HCT116 (cell line): ENCODE measurements around the gene FGB. TPM values are rescaled to one million over a fixed set of nuclear protein-coding genes. Genes with fewer than 3 reads are reported as not detected.

ENCODE experiments used
- ATAC-seq: fragments of 200-7000 bp; cut with Tn5 transposase; 2 replicates; pipeline ENCODE4 v1.9.1; 2020; ENCODE audit warnings: mild to moderate bottlenecking, moderate library complexity
- BruUV-seq: library from RNA; stranded (reverse); fragments of 400-500 nt; replicated peaks from 2 replicates; lab custom pipeline; 2021; lab: Mats Ljungman, UMichigan
- CTCF ChIA-PET: fragments of 300-600 bp; sonication (Branson Sonifier 250); formaldehyde crosslinking; loops from one replicate; lab custom pipeline; 2021; ENCODE audit warnings: antibody characterized with exemption; lab: Charles Lee
- POLR2A ChIA-PET: fragments of 300-600, 350-600 bp; sonication (Branson Sonifier 250); formaldehyde crosslinking; loops from one replicate; lab custom pipeline; 2021; ENCODE audit warnings: antibody characterized with exemption; lab: Charles Lee
- RAD21 ChIA-PET, 2 experiments: fragments of 300-600 bp; sonication (Branson Sonifier 250); formaldehyde crosslinking; loops; one replicate each; lab custom pipeline; 2023; ENCODE audit warnings: low total read pairs in 2 of 2; ENCODE audit not compliant: uncharacterized antibody in 2 of 2, unreplicated experiment in 2 of 2, low non-redundant PET in 1 of 2; lab: Charles Lee
- DNase-seq: peaks from one replicate; pipeline ENCODE4 v3.0.0-alpha.2; 2010; ENCODE audit warnings: low read depth, low spot score
- H2AFZ ChIP-seq: fragments of 200-600 bp; shearing (Covaris generic), sonication (generic); 2 replicates; pipeline ENCODE4 v1.6.1; 2017; ENCODE audit warnings: low read depth, mixed run types, mixed read lengths, antibody characterized with exemption, low read length; ENCODE audit not compliant: poor library complexity, severe bottlenecking
- H3K27ac ChIP-seq: 2 replicates; pipeline ENCODE4 v1.5.1; 2012; ENCODE audit warnings: low read depth, low read length
- H3K27me3 ChIP-seq: fragments of 200-600 bp; sonication (generic); 2 replicates; pipeline ENCODE4 v1.6.1; 2016; ENCODE audit warnings: mixed run types, low read length, mixed read lengths; ENCODE audit not compliant: insufficient read depth
- H3K36me3 ChIP-seq, 2 experiments: fragments of 200-500 bp in 1 of 2; fragments of 200-600 bp in 1 of 2; sonication (Bioruptor generic) in 1 of 2; sonication (generic) in 1 of 2; 2 replicates each; pipeline versions ENCODE4 v1.5.1 to v1.6.1; 2014 to 2016; ENCODE audit warnings: low read length in 2 of 2, inconsistent platforms in 1 of 2, mixed read lengths in 1 of 2, mixed run types in 1 of 2; ENCODE audit not compliant: insufficient read depth in 2 of 2, control insufficient read depth in 1 of 2
- H3K4me1 ChIP-seq, 2 experiments: fragments of 200-600 bp in 1 of 2; sonication (generic) in 1 of 2; 2 replicates each; pipeline versions ENCODE4 v1.5.1 to v1.6.1; 2012 to 2017; ENCODE audit warnings: low read length in 2 of 2, inconsistent platforms in 1 of 2, mild to moderate bottlenecking in 1 of 2, mixed read lengths in 1 of 2, mixed run types in 1 of 2, moderate library complexity in 1 of 2; ENCODE audit not compliant: insufficient read depth in 2 of 2, control insufficient read depth in 1 of 2
- H3K4me2 ChIP-seq: fragments of 200-600 bp; sonication (generic); 2 replicates; pipeline ENCODE4 v1.6.1; 2017; ENCODE audit warnings: mixed run types, low read length, mixed read lengths
- H3K4me3 ChIP-seq, 2 experiments: fragments of 200-600 bp in 1 of 2; sonication (generic) in 1 of 2; replicated peaks in 1 of 2; 2 replicates each; pipeline ENCODE4 v1.5.1; 2011 to 2016; ENCODE audit warnings: low read length in 2 of 2, control low read depth in 1 of 2, low read depth in 1 of 2, mild to moderate bottlenecking in 1 of 2, mixed read lengths in 1 of 2, mixed run types in 1 of 2
- H3K79me2 ChIP-seq: fragments of 200-600 bp; sonication (generic); 2 replicates; pipeline ENCODE4 v1.6.1; 2017; ENCODE audit warnings: mild to moderate bottlenecking, mixed run types, low read length, moderate library complexity, mixed read lengths; ENCODE audit not compliant: insufficient read depth
- H3K9ac ChIP-seq: fragments of 200-600 bp; sonication (generic); 2 replicates; pipeline ENCODE4 v1.6.1; 2016; ENCODE audit warnings: low read length, mixed read lengths
- H3K9me2 ChIP-seq: fragments of 200-600 bp; sonication (generic), shearing (Covaris generic); 2 replicates; pipeline ENCODE4 v1.6.1; 2017; ENCODE audit warnings: mixed run types, mild to moderate bottlenecking, moderate library complexity; ENCODE audit not compliant: insufficient read depth
- H3K9me3 ChIP-seq, 2 experiments: fragments of 200-500 bp in 1 of 2; fragments of 200-600 bp in 1 of 2; sonication (Bioruptor generic) in 1 of 2; sonication (generic) in 1 of 2; 2 replicates each; pipeline ENCODE4 v1.6.1; 2014 to 2017; ENCODE audit warnings: low read length in 2 of 2, mixed read lengths in 2 of 2, inconsistent platforms in 1 of 2, low read depth in 1 of 2, mild to moderate bottlenecking in 1 of 2, mixed run types in 1 of 2, moderate library complexity in 1 of 2; ENCODE audit not compliant: control insufficient read depth in 1 of 2, insufficient read depth in 1 of 2
- H4K20me1 ChIP-seq: fragments of 200-600 bp; sonication (generic), shearing (Covaris generic); 2 replicates; pipeline ENCODE4 v1.6.1; 2017; ENCODE audit warnings: mixed run types, mild to moderate bottlenecking, moderate library complexity; ENCODE audit not compliant: insufficient read depth
- CBX3 ChIP-seq: IDR thresholded peaks from 2 replicates; pipeline ENCODE4 v1.6.1; 2012; ENCODE audit warnings: low read depth
- CEBPB ChIP-seq: IDR thresholded peaks from 2 replicates; pipeline ENCODE4 v1.6.1; 2012; ENCODE audit warnings: low read depth
- CTCF ChIP-seq, 3 experiments: fragments of 200-600 bp in 1 of 3; sonication (generic) in 1 of 3; IDR thresholded peaks in 2 of 3; conservative IDR thresholded peaks in 1 of 3; 2 replicates each; pipeline ENCODE4 v1.5.1; 2012 to 2017; ENCODE audit warnings: low read depth in 2 of 3, low read length in 2 of 3, antibody characterized with exemption in 1 of 3, borderline replicate concordance in 1 of 3, control low read depth in 1 of 3, mild to moderate bottlenecking in 1 of 3, mixed read lengths in 1 of 3, mixed run types in 1 of 3, moderate library complexity in 1 of 3; ENCODE audit not compliant: insufficient read depth in 1 of 3
- ELF1 ChIP-seq: IDR thresholded peaks from 2 replicates; pipeline ENCODE4 v1.6.1; 2012; ENCODE audit warnings: low read depth, borderline replicate concordance
- EZH2phosphoT487 ChIP-seq: fragments of 200-600 bp; IDR thresholded peaks from 2 replicates; pipeline ENCODE4 v1.6.1; 2018; ENCODE audit warnings: antibody characterized with exemption, borderline replicate concordance
- JUND ChIP-seq: IDR thresholded peaks from 2 replicates; pipeline ENCODE4 v1.6.1; 2012
- MAX ChIP-seq: IDR thresholded peaks from 2 replicates; pipeline ENCODE4 v1.6.1; 2012
- POLR2AphosphoS5 ChIP-seq: IDR thresholded peaks from 2 replicates; pipeline ENCODE4 v1.6.1; 2011; ENCODE audit warnings: mild to moderate bottlenecking, low read depth, low read length, moderate library complexity
- RAD21 ChIP-seq: IDR thresholded peaks from 2 replicates; pipeline ENCODE4 v1.6.1; 2012; ENCODE audit warnings: low read depth, mild to moderate bottlenecking
- REST ChIP-seq: IDR thresholded peaks from 2 replicates; pipeline ENCODE4 v1.6.1; 2012; ENCODE audit warnings: low read depth
- SIN3A ChIP-seq: IDR thresholded peaks from 2 replicates; pipeline ENCODE4 v1.6.1; 2012; ENCODE audit warnings: low read depth
- SP1 ChIP-seq: IDR thresholded peaks from 2 replicates; pipeline ENCODE4 v1.6.1; 2012; ENCODE audit warnings: low read depth
- SRF ChIP-seq: IDR thresholded peaks from 2 replicates; pipeline ENCODE4 v1.6.1; 2012; ENCODE audit warnings: low read depth
- TCF7L2 ChIP-seq: IDR thresholded peaks from 2 replicates; pipeline ENCODE4 v1.7.0; 2011; ENCODE audit warnings: borderline replicate concordance, inconsistent platforms; ENCODE audit not compliant: insufficient read depth, insufficient read length; ENCODE audit errors: extremely low read depth
- ZBTB33 ChIP-seq: IDR thresholded peaks from 2 replicates; pipeline ENCODE4 v1.6.1; 2011; ENCODE audit warnings: mild to moderate bottlenecking, low read length, moderate library complexity; ENCODE audit not compliant: insufficient replicate concordance; ENCODE audit errors: extremely low read depth
- ZFX ChIP-seq: fragments of 450-650 bp; IDR thresholded peaks from 2 replicates; pipeline ENCODE4 v1.6.1; 2017
- ZNF274 ChIP-seq: fragments of 200-500 bp; sonication (Bioruptor generic); IDR thresholded peaks from 2 replicates; pipeline ENCODE4 v1.6.1; 2014; ENCODE audit warnings: mild to moderate bottlenecking, low read depth, low read length, inconsistent platforms
- intact Hi-C: fragments of 100-400 bp; cut with micrococcal nuclease; formaldehyde crosslinking; loops from 2 replicates; pipeline ENCODE4 v1.10.0; 2022
- total RNA-seq: library from RNA; stranded (reverse); gene quantifications from one replicate; pipeline ENCODE4 v1.2.1, GENCODE V29; 2021; ENCODE audit not compliant: unreplicated experiment

The FGB gene
- total RNA-seq, 1 experiment from 2014 or later = 2.0 TPM

- Histone ChIP-seq H3K9me2 (no peaks in the 10 kb centered on the region), H3K79me2 (peaks cover 31% of the 10 kb centered on the region), H3K9ac (no peak overlapping the region), H3K4me3 (no peak overlapping the region), H3K27ac (no peak overlapping the region), H3K36me3 (peaks cover 4 to 5% of the 10 kb centered on the region in 2 experiments)
- no TSS peak for BruUV-seq
- ATAC-seq (peak; percentile 66), DNase-seq (peak; percentile 79)
- RAD21 ChIA-PET = interaction anchor here (1.0 to 1.3 kb wide), 3 partner anchors 67 to 70 kb away, joined by 3 to 7 read pairs (median 6); no protein-coding TSS in a partner anchor
- no peak for TF ChIP-seq POLR2AphosphoS5
- no peak for TF ChIP-seq ZBTB33
- no peak for TF ChIP-seq ZFX
- TF ChIP-seq ZNF274 = no peak
- no peak for TF ChIP-seq TCF7L2
- TF ChIP-seq CTCF (IDR thresholded peaks at IDR 0.05 in 2 of 3, conservative IDR thresholded peaks at IDR 0.05 in 1 of 3; ENCODE audit: borderline replicate concordance in 1 of 3, insufficient read depth in 1 of 3, low read depth in 2 of 3, low read length in 2 of 3) = peak; percentile 68 to 83 (median 83)
- TF ChIP-seq EZH2phosphoT487 = no peak
- peak; percentile 44; the same call in 1 of the 2 replicates for TF ChIP-seq MAX
- TF ChIP-seq SRF = no peak
- no peak for TF ChIP-seq REST
- TF ChIP-seq SP1 = no peak
- TF ChIP-seq CEBPB = no peak
- peak; percentile 86 for TF ChIP-seq RAD21
- TF ChIP-seq SIN3A = no peak
- TF ChIP-seq JUND = no peak
- TF ChIP-seq ELF1 = no peak
- TF ChIP-seq CBX3 = no peak
- TF ChIP-seq, all 23 proteins: peak for 3
- intact Hi-C loops = loop anchor here (1.0 to 10.0 kb wide), 6 partner anchors 66 to 820 kb away; no protein-coding TSS in a partner anchor
- Histone ChIP-seq H3K4me2 (no peak overlapping the region; the same call in 1 of the 2 replicates), H3K4me1 (peaks cover 2 to 12% of the 10 kb centered on the region in 2 experiments; a peak in 3 of 4 replicates), H2AFZ (peak overlapping the region; percentile 100), H3K9me3 (no peaks in the 10 kb centered on the region), H3K27me3 (no peaks in the 10 kb centered on the region), H4K20me1 (no peaks in the 10 kb centered on the region)
- ChIA-PET CTCF (interaction anchor here (1.0 to 6.4 kb wide), 8 partner anchors 7 to 215 kb away, joined by 3 to 175 read pairs (median 4); partner anchors contain the start of genes FGB and LRAT), POLR2A (interaction anchor here (1.2 kb wide), 1 partner anchor 67 kb away, joined by 4 read pairs; no protein-coding TSS in a partner anchor)
Measured at GRCh38 chr4:154551872-154552686, 10.7 kb upstream of the FGB start.
